ENCODE measurements around the gene FAM156A. TPM values are rescaled to one million over a fixed set of nuclear protein-coding genes. Genes with fewer than 3 reads are reported as not detected.

The FAM156A gene
- total and polyA plus RNA-seq, 2 donors (not counting 3 experiments of a cell fraction or from before 2014, with no cell fraction given) = 15.3 to 16.1 TPM

DNA sequence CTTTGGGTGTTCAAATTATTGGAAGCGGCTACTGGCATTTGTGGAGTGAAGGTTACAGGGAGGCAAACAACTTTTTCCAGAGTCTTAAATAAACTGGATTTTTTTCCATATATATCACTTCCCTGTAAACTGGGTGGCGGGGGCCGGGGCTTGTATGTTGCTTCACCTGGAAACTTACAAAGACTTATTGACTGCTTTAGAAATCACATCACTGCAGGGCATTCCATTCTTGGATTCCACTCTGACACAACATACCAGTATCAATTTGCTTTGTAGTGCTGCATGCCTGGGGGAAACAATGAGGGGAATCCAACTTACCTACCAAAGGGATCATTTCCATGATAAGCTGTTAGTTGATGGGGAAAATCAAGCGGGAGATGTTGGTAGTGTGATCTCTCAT lies 21.7 kb upstream of the FAM156A start:
- no peaks in the 10 kb centered on the region for H3K9me3 ChIP-seq (replicated peaks; ENCODE audit: control insufficient read depth, insufficient read depth, low read length)
- no peaks in the 10 kb centered on the region for H3K27me3 ChIP-seq (ENCODE audit: control insufficient read depth in 2 of 2, insufficient read depth in 2 of 2, low read length in 2 of 2)
- no peak overlapping the region for H3K4me2 ChIP-seq (ENCODE audit: insufficient read depth, low read length)
- no peaks in the 10 kb centered on the region for H3K9me1 ChIP-seq (replicated peaks; ENCODE audit: control insufficient read depth, extremely low read depth, insufficient read depth, low read length)
- intact Hi-C loops (cut with micrococcal nuclease) = no loop called here
- no peak for DNase-seq (ENCODE audit: low read depth, low spot score)
- no peaks in the 10 kb centered on the region for H4K20me1 ChIP-seq (replicated peaks; ENCODE audit: control insufficient read depth, extremely low read depth, insufficient read depth, low read length)
- no TSS peak for BruUV-seq (replicated peaks)
- POLR2A ChIA-PET = no interaction called here
- no peak overlapping the region for H3K4me3 ChIP-seq (replicated peaks in 1 of 3; ENCODE audit: insufficient read depth in 1 of 3, low read depth in 1 of 3, low read length in 3 of 3)
- CTCF ChIA-PET = no interaction called here
- peaks cover 2% of the 10 kb centered on the region for H3K4me1 ChIP-seq (ENCODE audit: control insufficient read depth, extremely low read depth, insufficient read depth, low read length)
- H3K27ac ChIP-seq (ENCODE audit: insufficient read depth, low read depth, low read length) = no peak overlapping the region
- no peaks in the 10 kb centered on the region for H3K79me2 ChIP-seq (ENCODE audit: control insufficient read depth, insufficient read depth, low read length)
- no peaks in the 10 kb centered on the region for H3K36me3 ChIP-seq (ENCODE audit: control insufficient read depth in 2 of 2, extremely low read depth in 1 of 2, insufficient read depth in 2 of 2, low read length in 2 of 2)
- no peak overlapping the region for H2AFZ ChIP-seq (ENCODE audit: low read depth, low read length)
- TF ChIP-seq EZH2 (IDR thresholded peaks at IDR 0.05; ENCODE audit: borderline replicate concordance, low read depth, low read length, severe bottlenecking) (no peak), GATA2 (IDR thresholded peaks at IDR 0.05; ENCODE audit: insufficient read depth, insufficient read length, low read depth, low read length) (no peak), POLR2A (IDR thresholded peaks at IDR 0.05; ENCODE audit: low read depth, low read length) (no peak)
- TF ChIP-seq, protein P1, sequence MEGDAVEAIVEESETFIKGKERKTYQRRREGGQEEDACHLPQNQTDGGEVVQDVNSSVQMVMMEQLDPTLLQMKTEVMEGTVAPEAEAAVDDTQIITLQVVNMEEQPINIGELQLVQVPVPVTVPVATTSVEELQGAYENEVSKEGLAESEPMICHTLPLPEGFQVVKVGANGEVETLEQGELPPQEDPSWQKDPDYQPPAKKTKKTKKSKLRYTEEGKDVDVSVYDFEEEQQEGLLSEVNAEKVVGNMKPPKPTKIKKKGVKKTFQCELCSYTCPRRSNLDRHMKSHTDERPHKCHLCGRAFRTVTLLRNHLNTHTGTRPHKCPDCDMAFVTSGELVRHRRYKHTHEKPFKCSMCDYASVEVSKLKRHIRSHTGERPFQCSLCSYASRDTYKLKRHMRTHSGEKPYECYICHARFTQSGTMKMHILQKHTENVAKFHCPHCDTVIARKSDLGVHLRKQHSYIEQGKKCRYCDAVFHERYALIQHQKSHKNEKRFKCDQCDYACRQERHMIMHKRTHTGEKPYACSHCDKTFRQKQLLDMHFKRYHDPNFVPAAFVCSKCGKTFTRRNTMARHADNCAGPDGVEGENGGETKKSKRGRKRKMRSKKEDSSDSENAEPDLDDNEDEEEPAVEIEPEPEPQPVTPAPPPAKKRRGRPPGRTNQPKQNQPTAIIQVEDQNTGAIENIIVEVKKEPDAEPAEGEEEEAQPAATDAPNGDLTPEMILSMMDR (IDR thresholded peaks at IDR 0.05; ENCODE audit: extremely low read depth in 1 of 2, insufficient read depth in 1 of 2, low read depth in 1 of 2, low read length in 2 of 2) = no peak
- FAIRE-seq = no peak
- H3K9ac ChIP-seq (replicated peaks; ENCODE audit: extremely low read depth, insufficient read depth, low read length) = no peak overlapping the region
- dilution Hi-C loops (cut with MboI; ENCODE audit: extremely low pct_ligation_motif_present, low sequenced_read_pairs) = no loop called here

DNA sequence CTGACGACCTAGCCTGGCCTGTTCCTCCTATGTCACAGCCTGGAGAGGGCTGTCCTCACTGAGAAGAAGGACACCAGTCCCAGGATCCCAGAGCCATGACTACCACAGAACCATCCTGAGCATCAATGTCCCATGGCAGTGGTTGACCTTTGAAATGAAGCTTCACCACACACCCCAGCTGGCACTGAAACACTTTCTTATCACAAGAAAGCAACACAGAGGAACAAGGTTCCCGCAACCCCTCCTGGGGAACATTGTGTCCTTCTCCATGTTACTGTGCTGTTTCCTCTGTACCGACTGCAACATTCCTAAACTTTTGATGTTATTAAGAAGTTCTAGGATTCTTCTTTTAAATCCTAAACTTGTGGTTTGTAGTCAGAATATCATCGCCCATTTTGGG lies 21.2 kb upstream of the FAM156A start:
- no peak for FAIRE-seq
- no TSS peak for BruUV-seq (replicated peaks)
- dilution Hi-C loops (cut with MboI; ENCODE audit: extremely low pct_ligation_motif_present, low sequenced_read_pairs) = no loop called here

More for the DNA sequence above, 21.2 kb upstream of the FAM156A start:
- no peaks in the 10 kb centered on the region for H3K9me1 ChIP-seq (replicated peaks; ENCODE audit: control insufficient read depth, extremely low read depth, insufficient read depth, low read length)
- no peaks in the 10 kb centered on the region for H3K79me2 ChIP-seq (ENCODE audit: control insufficient read depth, insufficient read depth, low read length)
- H3K36me3 ChIP-seq (ENCODE audit: control insufficient read depth in 2 of 2, extremely low read depth in 1 of 2, insufficient read depth in 2 of 2, low read length in 2 of 2) = no peaks in the 10 kb centered on the region
- POLR2A ChIA-PET = no interaction called here
- H3K27me3 ChIP-seq (ENCODE audit: control insufficient read depth in 2 of 2, insufficient read depth in 2 of 2, low read length in 2 of 2) = no peaks in the 10 kb centered on the region
- H3K4me2 ChIP-seq (ENCODE audit: insufficient read depth, low read length) = no peak overlapping the region
- H3K4me3 ChIP-seq (replicated peaks in 1 of 3; ENCODE audit: insufficient read depth in 1 of 3, low read depth in 1 of 3, low read length in 3 of 3) = no peak overlapping the region
- DNase-seq (ENCODE audit: low read depth, low spot score) = no peak
- H3K9me3 ChIP-seq (replicated peaks; ENCODE audit: control insufficient read depth, insufficient read depth, low read length) = no peaks in the 10 kb centered on the region
- peaks cover 2% of the 10 kb centered on the region for H3K4me1 ChIP-seq (ENCODE audit: control insufficient read depth, extremely low read depth, insufficient read depth, low read length)
- no peak overlapping the region for H3K9ac ChIP-seq (replicated peaks; ENCODE audit: extremely low read depth, insufficient read depth, low read length)
- CTCF ChIA-PET = no interaction called here
- TF ChIP-seq POLR2AphosphoS5 (IDR thresholded peaks at IDR 0.05; ENCODE audit: insufficient read depth, low read depth, low read length) (no peak), MYC (IDR thresholded peaks at IDR 0.05; ENCODE audit: low read depth, low read length) (no peak), EZH2 (IDR thresholded peaks at IDR 0.05; ENCODE audit: borderline replicate concordance, low read depth, low read length, severe bottlenecking) (no peak), FOS (IDR thresholded peaks at IDR 0.05; ENCODE audit: borderline replicate concordance, insufficient read depth, low read length) (no peak), GATA2 (IDR thresholded peaks at IDR 0.05; ENCODE audit: insufficient read depth, insufficient read length, low read depth, low read length) (no peak), JUN (IDR thresholded peaks at IDR 0.05; ENCODE audit: borderline replicate concordance, insufficient read depth, insufficient read length, low read depth) (no peak)
- TF ChIP-seq, protein P2, sequence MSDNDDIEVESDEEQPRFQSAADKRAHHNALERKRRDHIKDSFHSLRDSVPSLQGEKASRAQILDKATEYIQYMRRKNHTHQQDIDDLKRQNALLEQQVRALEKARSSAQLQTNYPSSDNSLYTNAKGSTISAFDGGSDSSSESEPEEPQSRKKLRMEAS (IDR thresholded peaks at IDR 0.05; ENCODE audit: insufficient read depth, insufficient read length) = no peak
- TF ChIP-seq, protein P1 (IDR thresholded peaks at IDR 0.05; ENCODE audit: extremely low read depth in 1 of 2, insufficient read depth in 1 of 2, low read depth in 1 of 2, low read length in 2 of 2) = no peak
- H4K20me1 ChIP-seq (replicated peaks; ENCODE audit: control insufficient read depth, extremely low read depth, insufficient read depth, low read length) = no peaks in the 10 kb centered on the region
- no peak overlapping the region for H2AFZ ChIP-seq (ENCODE audit: low read depth, low read length)
- intact Hi-C loops (cut with micrococcal nuclease) = no loop called here
- no peak overlapping the region for H3K27ac ChIP-seq (ENCODE audit: insufficient read depth, low read depth, low read length)
